PFSK-1 (cell line): ENCODE data around the gene MYT1.

Experiments used
- FOXP2 ChIP-seq: optimal IDR thresholded peaks from 2 replicates; pipeline ENCODE3; 2011; ENCODE audit warnings: borderline replicate concordance, control low read depth, inconsistent platforms; ENCODE audit not compliant: insufficient read depth; ENCODE audit errors: extremely low read length, extremely low read depth
- POLR2AphosphoS5 ChIP-seq: IDR thresholded peaks from 2 replicates; pipeline ENCODE4 v1.6.1; 2012; ENCODE audit warnings: low read depth, mild to moderate bottlenecking, control low read depth, low read length, moderate library complexity
- SIN3A ChIP-seq: IDR thresholded peaks from 2 replicates; pipeline ENCODE4 v1.6.1; 2012; ENCODE audit warnings: mild to moderate bottlenecking, low read length, moderate library complexity, borderline replicate concordance; ENCODE audit not compliant: insufficient read depth
- TAF1 ChIP-seq: IDR thresholded peaks from 2 replicates; pipeline ENCODE4 v1.6.1; 2012; ENCODE audit warnings: low read length, control low read depth, borderline replicate concordance; ENCODE audit not compliant: insufficient read depth
- TF ChIP-seq, protein P1 (sequence below), 2 experiments: IDR thresholded peaks; 2 replicates each; pipeline versions ENCODE4 v1.6.1 to v1.8.0; 2011 to 2012; ENCODE audit warnings: low read depth in 2 of 2, low read length in 2 of 2, control low read depth in 1 of 2, inconsistent platforms in 1 of 2, mild to moderate bottlenecking in 1 of 2, moderate library complexity in 1 of 2; ENCODE audit not compliant: insufficient read depth in 1 of 2

DNA sequence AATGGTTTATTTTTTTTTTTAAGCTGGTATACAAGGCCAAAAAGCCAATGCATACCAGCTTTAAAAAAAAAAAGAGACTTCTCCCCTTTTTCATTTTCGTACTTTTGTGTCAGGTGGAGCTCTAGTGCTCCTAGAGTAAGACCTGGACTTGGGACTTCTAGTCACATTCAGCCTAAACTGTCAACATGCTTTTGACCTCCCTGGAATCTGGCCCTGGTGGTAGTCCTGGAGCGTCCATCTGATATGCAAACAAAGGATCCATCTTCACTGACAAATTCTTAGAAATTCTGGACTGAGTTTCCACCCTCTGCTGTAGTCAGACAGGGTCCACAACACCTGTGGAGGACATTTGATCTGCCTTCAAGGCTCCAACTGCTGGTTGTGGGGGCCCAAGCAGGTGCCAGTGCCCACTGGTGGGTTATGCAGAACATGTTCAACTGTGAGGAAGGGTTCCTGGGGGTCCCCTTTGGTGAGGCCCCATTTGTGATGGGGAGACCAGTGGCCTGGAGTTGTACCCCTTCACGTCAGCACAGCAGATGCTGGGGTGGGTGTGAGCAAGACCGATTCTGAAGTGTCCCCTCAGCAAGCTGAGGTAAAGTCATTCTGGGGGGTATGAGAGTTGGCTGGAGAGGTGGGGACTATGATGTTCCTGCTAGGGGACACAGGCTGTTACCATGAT is 78.7 kb downstream of the MYT1 start:
- no peak for TF ChIP-seq TAF1
- TF ChIP-seq POLR2AphosphoS5: no peak
- TF ChIP-seq, protein P1, sequence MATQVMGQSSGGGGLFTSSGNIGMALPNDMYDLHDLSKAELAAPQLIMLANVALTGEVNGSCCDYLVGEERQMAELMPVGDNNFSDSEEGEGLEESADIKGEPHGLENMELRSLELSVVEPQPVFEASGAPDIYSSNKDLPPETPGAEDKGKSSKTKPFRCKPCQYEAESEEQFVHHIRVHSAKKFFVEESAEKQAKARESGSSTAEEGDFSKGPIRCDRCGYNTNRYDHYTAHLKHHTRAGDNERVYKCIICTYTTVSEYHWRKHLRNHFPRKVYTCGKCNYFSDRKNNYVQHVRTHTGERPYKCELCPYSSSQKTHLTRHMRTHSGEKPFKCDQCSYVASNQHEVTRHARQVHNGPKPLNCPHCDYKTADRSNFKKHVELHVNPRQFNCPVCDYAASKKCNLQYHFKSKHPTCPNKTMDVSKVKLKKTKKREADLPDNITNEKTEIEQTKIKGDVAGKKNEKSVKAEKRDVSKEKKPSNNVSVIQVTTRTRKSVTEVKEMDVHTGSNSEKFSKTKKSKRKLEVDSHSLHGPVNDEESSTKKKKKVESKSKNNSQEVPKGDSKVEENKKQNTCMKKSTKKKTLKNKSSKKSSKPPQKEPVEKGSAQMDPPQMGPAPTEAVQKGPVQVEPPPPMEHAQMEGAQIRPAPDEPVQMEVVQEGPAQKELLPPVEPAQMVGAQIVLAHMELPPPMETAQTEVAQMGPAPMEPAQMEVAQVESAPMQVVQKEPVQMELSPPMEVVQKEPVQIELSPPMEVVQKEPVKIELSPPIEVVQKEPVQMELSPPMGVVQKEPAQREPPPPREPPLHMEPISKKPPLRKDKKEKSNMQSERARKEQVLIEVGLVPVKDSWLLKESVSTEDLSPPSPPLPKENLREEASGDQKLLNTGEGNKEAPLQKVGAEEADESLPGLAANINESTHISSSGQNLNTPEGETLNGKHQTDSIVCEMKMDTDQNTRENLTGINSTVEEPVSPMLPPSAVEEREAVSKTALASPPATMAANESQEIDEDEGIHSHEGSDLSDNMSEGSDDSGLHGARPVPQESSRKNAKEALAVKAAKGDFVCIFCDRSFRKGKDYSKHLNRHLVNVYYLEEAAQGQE (IDR thresholded peaks at IDR 0.05; ENCODE audit: insufficient read depth in 1 of 2, low read depth in 2 of 2, low read length in 2 of 2): no peak
- TF ChIP-seq SIN3A: no peak
- TF ChIP-seq FOXP2: no peak
